IPS-20b (cell line): Measurements from ENCODE around the gene PRR33.

Source experiments
- H3K27ac ChIP-seq: one replicate; pipeline ENCODE4 v1.5.1; 2013; ENCODE audit warnings: low read length
- H3K27me3 ChIP-seq: 2 replicates; pipeline ENCODE4 v1.6.1; 2013; ENCODE audit warnings: mild to moderate bottlenecking, low read length, inconsistent platforms; ENCODE audit not compliant: insufficient read depth
- H3K36me3 ChIP-seq: 2 replicates; pipeline ENCODE4 v1.6.1; 2013; ENCODE audit warnings: low read depth, mild to moderate bottlenecking, inconsistent platforms, low read length, moderate library complexity; ENCODE audit not compliant: insufficient read depth
- H3K4me1 ChIP-seq: 2 replicates; pipeline ENCODE4 v1.6.1; 2013; ENCODE audit warnings: mild to moderate bottlenecking, control low read depth, inconsistent platforms, low read length, moderate library complexity; ENCODE audit not compliant: insufficient read depth
- H3K4me3 ChIP-seq: 2 replicates; pipeline ENCODE4 v1.5.1; 2013; ENCODE audit warnings: mild to moderate bottlenecking, low read length, inconsistent platforms
- H3K9ac ChIP-seq: 2 replicates; pipeline ENCODE4 v1.6.1; 2013; ENCODE audit warnings: low read depth, mild to moderate bottlenecking, inconsistent platforms, low read length, moderate library complexity
- H3K9me3 ChIP-seq: 2 replicates; pipeline ENCODE4 v1.6.1; 2013; ENCODE audit warnings: mild to moderate bottlenecking, low read depth, low read length, inconsistent platforms; ENCODE audit not compliant: insufficient read depth

PRR33 gene

DNA sequence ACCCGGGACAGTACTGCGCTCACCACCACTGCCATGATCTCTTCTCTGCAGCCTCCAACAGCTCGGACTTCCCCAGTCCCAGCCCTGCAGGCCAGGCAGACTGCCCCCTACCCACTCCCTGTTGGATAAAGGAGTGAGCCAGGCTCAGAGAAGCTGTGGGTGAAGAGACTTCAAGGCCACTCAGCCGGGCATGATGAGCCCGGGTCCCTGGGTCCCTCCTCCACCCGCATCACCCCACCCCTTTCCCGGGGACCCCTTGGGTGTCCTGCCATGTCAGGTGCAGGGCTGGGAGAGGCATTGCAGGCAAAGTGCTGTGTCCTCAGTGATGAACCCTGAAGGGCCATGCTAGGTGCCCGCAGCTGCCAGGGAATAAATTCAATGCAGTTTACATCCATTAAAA, 24.3 kb downstream of the PRR33 start:
- Histone ChIP-seq H3K36me3 (no peaks in the 10 kb centered on the region), H3K9ac (no peak overlapping the region), H3K4me3 (no peak overlapping the region), H3K27ac (no peak overlapping the region), H3K27me3 (peaks cover 21% of the 10 kb centered on the region), H3K9me3 (no peaks in the 10 kb centered on the region), H3K4me1 (no peaks in the 10 kb centered on the region)

DNA sequence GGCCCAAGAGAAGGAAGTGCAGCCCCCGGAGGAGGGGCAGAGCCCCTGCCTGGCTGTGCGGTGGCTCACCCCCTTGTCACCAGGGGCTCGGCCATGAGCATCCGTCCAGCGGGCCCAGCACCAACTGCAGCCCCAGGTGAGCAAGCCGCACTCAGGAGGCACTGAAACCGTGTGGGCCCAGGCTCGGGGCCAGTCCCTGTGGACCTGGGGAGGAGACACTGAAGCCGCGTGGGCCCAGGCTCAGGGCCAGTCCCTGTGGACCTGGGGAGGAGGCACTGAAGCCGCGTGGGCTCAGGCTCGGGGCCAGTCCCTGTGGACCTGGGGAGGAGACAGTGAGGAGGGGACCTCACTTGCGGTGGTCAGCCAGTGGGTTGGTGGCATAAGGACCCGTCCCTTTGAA, 24.9 kb downstream of the PRR33 start:
- Histone ChIP-seq H3K36me3 (no peaks in the 10 kb centered on the region), H3K4me3 (no peak overlapping the region), H3K9me3 (no peaks in the 10 kb centered on the region), H3K27ac (no peak overlapping the region), H3K9ac (no peak overlapping the region), H3K4me1 (no peaks in the 10 kb centered on the region), H3K27me3 (peaks cover 26% of the 10 kb centered on the region)

DNA sequence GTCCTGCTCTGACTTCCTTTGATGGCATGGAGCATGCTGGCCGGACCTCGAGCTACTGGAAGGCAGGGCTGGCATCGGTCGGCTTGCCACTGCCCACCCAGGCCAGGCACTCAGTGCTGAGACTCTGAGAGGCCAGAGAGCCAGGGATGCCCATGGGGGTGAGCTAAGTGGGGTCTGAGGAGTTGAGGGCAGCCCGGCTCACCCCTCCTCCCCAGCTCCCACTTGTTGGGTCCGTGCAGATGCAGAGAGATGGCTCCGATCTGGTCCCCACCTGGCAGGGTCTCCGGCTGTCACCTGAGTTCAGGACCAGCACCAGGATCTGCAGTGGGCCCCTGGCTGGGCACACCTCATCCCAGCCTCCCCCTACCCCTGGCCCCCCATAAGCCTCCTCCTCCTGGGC, 25.5 kb downstream of the PRR33 start:
- H3K4me3 ChIP-seq: no peak overlapping the region
- peaks cover 23% of the 10 kb centered on the region for H3K27me3 ChIP-seq
- no peak overlapping the region for H3K9ac ChIP-seq
- no peak overlapping the region for H3K27ac ChIP-seq
- H3K4me1 ChIP-seq: no peaks in the 10 kb centered on the region
- no peaks in the 10 kb centered on the region for H3K36me3 ChIP-seq
- H3K9me3 ChIP-seq: no peaks in the 10 kb centered on the region

DNA sequence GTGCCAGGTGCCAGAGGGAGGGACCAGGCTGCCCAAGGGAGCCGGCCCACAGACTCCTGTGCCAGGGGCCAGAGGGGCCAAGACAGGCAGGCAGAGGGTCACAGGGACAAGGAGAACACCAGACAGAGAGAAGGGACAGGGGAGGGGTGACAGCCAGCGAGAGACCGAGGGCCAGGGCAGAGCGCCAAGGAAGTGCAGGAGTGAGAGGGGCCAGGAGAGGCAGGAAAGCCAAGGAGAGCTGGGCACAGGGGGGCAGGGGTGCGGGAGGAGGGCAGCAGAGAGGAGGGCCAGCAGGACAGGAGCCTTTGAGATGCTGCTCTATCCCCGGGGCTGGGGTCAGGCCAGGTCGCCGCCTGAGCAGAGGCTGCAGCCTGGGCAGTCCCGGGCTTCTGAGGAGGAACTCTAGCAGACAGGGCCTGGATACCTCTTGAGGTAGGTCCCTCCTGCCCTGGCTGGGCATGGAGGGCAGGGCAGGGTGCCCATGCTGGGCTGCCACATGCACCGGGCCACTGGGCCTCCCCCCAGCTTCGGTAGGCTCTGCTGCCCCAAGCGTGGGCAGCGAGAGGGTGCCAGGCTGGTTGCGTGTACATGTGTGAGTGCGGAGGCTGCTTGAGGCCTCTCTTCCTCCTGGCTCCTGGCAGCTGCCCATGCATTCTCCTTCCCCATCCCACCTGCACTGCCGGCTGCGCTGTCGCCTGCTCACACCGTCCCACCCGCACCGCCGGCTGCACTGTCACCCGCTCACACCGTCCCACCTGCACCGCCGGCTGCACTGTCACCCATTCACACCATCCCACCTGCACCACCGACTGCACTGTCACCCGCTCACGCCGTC, 26.6 kb downstream of the PRR33 start:
- H3K36me3 ChIP-seq: no peaks in the 10 kb centered on the region
- no peaks in the 10 kb centered on the region for H3K9me3 ChIP-seq
- no peak overlapping the region; the same call in 1 of the 2 replicates for H3K9ac ChIP-seq
- no peaks in the 10 kb centered on the region for H3K4me1 ChIP-seq
- no peak overlapping the region for H3K4me3 ChIP-seq
- peaks cover 11% of the 10 kb centered on the region for H3K27me3 ChIP-seq
- H3K27ac ChIP-seq: no peak overlapping the region

DNA sequence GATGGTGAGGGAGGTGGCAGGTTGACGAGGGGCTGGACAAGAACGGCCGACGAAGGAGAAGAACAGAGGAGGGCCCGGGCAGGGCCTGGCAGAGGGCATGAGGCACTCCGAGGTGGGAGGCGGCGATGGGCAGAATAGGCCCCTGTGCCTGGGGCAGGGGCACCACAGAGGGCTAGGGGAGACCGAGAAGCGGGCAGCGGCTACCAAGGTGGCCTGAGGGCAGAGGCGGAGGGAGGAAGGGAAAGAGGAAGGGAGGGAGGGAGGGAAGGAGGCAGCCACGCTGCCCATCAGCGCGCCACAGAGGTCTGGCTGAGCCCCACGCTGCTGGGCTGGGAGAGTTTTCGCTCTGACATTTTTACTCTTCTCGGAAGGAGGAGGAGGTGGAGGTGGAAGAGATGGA, 27.5 kb downstream of the PRR33 start:
- Histone ChIP-seq H3K27me3 (peaks cover 9% of the 10 kb centered on the region; the same call in 1 of the 2 replicates), H3K4me1 (no peaks in the 10 kb centered on the region), H3K4me3 (no peak overlapping the region), H3K9ac (no peak overlapping the region), H3K9me3 (no peaks in the 10 kb centered on the region), H3K27ac (no peak overlapping the region), H3K36me3 (no peaks in the 10 kb centered on the region)

DNA sequence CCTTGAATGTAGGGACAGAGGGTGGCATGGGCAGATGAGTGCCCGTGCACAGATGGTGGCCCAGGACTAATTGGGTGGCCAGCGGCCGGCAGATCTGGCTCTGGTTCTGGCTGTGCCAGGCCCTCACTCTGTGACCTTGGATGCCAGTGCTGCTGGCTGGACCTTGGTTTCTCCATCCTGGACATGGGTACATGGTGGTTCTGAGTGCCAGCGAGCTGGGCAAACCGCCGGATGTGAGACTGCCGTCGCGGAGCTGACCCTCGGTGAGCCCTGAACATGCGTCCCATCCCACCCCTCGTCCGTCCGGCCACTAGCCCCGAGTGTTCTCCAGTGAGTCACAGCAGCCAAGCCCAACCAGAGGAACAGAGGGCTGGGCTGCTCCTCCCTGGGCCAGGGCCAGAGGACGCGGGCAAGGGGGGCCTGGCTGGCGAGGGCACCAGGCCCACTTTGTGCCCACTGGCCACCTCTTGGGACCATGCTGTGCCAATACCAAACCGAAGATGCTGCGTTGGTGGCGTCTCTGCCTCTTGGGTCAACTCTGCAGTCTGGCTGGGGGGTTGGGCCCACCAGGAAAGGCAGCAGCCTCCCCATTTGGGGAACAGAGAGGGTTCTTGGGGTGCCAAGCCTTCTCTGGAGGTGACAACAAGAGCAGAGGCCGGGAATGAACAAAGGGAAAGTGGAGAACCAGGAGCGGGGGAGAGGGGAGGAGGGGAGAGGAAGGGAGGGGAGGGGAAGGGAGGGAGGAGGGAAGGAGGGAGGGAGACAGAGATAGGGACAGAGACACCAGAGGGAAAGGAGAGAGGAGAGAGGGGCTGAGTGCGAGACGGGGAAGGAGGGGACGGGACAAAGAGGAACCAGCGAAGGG, 28.1 kb downstream of the PRR33 start:
- Histone ChIP-seq H3K27ac (no peak overlapping the region), H3K36me3 (no peaks in the 10 kb centered on the region), H3K27me3 (peaks cover 9% of the 10 kb centered on the region; the same call in 1 of the 2 replicates), H3K4me1 (no peaks in the 10 kb centered on the region), H3K4me3 (no peak overlapping the region), H3K9ac (no peak overlapping the region), H3K9me3 (no peaks in the 10 kb centered on the region)

DNA sequence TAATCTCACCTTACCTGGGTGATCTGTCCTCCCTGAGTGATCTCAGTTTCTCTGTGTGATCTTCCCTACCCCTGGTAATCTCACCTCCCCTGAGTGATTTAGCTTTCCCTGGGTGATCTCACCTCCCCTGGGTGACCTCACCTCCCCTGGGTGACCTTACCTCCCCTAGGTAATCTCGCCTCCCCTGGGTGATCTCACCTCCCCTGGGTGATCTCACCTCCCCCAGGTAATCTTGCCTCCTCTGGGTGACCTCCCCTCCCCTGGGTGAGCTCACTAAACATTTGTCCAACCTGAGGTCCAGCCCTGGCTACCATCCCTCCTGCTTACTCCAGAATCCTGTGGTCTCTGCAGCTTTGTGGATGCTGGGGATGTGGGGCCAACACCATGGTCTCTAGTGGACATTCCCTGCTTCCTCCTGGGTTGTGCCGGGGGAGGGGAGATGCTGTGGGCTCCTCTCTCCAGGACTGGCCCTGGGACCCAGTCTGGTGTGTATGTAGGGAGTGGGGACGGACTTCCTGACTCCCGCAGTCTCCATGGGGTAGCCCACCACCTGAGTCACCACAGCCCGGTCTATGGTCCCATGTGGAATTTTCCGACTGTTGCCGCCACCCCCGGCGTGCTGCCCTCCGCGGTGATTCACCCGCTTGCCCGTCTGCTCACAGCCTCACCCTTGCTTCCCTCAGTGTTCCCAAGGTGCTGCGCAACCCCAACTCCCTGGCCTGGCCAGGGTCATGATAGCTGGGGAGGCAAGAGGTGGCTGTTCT, 28.9 kb downstream of the PRR33 start:
- peaks cover 9% of the 10 kb centered on the region; the same call in 1 of the 2 replicates for H3K27me3 ChIP-seq
- no peak overlapping the region for H3K4me3 ChIP-seq
- H3K27ac ChIP-seq: no peak overlapping the region
- no peak overlapping the region for H3K9ac ChIP-seq
- H3K36me3 ChIP-seq: no peaks in the 10 kb centered on the region
- no peaks in the 10 kb centered on the region for H3K4me1 ChIP-seq
- H3K9me3 ChIP-seq: no peaks in the 10 kb centered on the region

DNA sequence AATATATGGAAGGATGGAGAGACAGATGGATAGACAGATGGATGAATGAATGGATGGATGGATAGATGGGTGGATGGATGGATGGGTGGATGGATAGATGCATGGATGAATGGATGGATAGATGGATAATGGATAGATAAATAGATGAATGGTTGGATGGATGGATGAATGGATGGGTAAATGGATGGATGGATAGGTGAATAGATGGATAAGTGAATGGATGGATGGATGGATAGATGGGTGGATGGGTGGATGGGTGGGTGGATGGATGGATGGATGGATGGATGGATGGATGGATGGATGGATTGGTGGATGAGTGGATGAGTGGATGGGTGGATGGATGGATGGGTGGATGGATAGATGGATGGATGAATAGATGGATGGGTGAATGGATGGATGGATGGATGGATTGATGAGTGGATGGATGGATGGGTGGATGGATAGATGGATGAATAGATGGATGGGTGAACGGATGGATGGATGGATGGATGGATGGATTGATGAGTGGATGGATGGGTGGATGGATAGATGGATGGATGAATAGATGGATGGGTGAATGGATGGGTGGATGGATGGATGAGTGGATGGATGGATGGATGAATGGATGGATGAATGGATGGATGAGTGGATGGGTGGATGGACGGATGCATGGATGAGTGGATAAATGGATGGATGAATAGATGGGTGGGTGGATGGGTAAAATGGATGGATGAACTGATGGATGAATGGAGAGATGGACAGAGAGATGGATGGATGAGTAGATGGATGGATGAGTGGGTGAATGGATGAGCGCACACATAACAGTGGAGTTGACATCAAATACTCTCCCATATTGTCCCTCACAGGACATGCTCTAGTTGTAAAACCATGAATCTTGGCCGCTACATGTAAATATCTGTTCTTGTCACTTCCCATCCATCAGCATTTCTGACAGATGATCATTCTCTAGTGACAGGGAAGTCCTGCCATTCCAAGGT, 30.0 kb downstream of the PRR33 start:
- Histone ChIP-seq H3K9me3 (no peaks in the 10 kb centered on the region), H3K36me3 (no peaks in the 10 kb centered on the region), H3K4me3 (no peak overlapping the region), H3K27ac (no peak overlapping the region), H3K27me3 (peaks cover 9% of the 10 kb centered on the region; the same call in 1 of the 2 replicates), H3K4me1 (no peaks in the 10 kb centered on the region), H3K9ac (no peak overlapping the region)

DNA sequence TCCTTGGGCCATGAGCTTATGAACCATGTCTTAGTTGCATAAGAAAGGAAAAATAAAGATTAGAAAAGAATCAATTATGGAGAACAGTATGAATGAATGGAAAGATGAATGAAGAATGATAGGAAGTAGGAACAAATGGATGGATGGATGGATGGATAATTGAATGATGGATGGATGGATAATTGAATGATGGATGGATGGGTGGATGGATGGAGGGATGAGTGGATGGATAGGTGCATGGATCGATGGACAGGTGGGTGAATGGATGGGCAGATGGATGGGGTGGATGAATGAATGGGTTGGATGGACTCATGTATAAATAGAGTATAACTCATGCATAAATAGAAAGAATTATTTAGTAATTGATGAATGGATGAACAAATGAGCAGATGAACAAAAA, 31.6 kb downstream of the PRR33 start:
- no peak overlapping the region for H3K27ac ChIP-seq
- H3K27me3 ChIP-seq: peaks cover 9% of the 10 kb centered on the region; the same call in 1 of the 2 replicates
- H3K4me1 ChIP-seq: no peaks in the 10 kb centered on the region
- H3K9me3 ChIP-seq: no peaks in the 10 kb centered on the region
- no peaks in the 10 kb centered on the region for H3K36me3 ChIP-seq
- H3K9ac ChIP-seq: no peak overlapping the region
- H3K4me3 ChIP-seq: no peak overlapping the region

DNA sequence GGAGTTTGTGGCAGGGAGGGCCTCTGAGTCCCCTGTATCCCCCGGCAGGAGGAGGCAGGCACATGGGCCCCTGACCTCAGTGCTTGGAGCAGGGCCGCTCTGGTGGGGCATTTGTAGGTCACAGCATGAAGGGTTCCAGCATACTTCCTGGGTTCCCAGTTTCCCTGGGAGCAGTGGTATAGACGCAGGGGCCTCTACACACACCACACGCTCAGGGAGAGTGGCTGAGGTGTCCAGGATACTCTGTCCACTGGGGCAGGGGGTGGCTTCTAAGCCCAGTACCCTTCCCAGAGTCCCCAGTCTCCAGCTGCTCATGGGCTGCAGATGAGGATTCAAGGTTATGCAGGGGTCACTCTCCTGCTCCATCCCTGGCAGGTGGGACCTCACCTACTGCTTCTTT, 32.7 kb downstream of the PRR33 start:
- H3K4me1 ChIP-seq: no peaks in the 10 kb centered on the region
- H3K27me3 ChIP-seq: peaks cover 9% of the 10 kb centered on the region; the same call in 1 of the 2 replicates
- no peak overlapping the region for H3K9ac ChIP-seq
- H3K27ac ChIP-seq: no peak overlapping the region
- no peaks in the 10 kb centered on the region for H3K9me3 ChIP-seq
- H3K4me3 ChIP-seq: no peak overlapping the region
- no peaks in the 10 kb centered on the region for H3K36me3 ChIP-seq
